ENCODE measurements around the gene MYLIP.

- TF ChIP-seq POLR2A (IDR thresholded peaks at IDR 0.05) = no peak
- TF ChIP-seq CTCF (IDR thresholded peaks at IDR 0.05) = no peak
- TF ChIP-seq POLR2AphosphoS5 (IDR thresholded peaks at IDR 0.05) = no peak
- TF ChIP-seq EP300 (IDR thresholded peaks at IDR 0.05) = no peak
Observed at GRCh38 chr6:16196260-16196983, 67.5 kb downstream of the MYLIP start.
